NCI-H2196 (cell line): ENCODE measurements around the gene HS6ST2.

Experiments used
- DNase-seq: peaks from one replicate; lab custom pipeline; 2025; ENCODE audit not compliant: unreplicated experiment; lab: John Stamatoyannopoulos, UW

HS6ST2 gene

DNA sequence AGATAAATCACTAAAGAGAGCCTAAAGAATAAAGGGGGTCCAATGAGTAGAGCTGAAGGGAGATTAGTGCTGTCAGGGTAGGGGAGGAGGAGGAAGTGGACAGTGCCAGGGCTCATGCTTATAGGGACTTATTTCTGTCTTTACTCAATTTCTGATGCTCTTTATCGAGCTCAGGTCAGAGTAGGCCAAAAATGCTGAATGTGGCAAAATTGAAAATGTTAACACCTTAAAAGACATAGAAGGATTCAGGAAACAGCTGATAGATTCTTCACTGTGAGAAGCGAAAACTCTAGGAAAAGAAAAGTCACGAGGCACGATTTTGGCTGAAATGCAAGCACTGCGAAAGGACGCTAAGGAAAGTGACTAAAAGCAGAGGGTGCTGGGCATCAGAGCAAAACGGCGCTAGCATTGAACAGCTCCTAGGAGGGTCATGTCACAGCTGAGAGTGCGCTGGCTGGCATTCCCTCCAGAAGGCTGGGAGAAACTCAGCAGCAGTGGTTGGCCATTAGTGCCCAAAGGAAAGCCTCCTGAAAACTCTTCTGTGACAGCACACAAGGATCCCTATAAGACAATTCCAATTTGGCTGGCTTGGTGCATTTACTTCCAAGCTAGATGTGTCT, 150.9 kb downstream of the HS6ST2 start:
- no peak for DNase-seq

DNA sequence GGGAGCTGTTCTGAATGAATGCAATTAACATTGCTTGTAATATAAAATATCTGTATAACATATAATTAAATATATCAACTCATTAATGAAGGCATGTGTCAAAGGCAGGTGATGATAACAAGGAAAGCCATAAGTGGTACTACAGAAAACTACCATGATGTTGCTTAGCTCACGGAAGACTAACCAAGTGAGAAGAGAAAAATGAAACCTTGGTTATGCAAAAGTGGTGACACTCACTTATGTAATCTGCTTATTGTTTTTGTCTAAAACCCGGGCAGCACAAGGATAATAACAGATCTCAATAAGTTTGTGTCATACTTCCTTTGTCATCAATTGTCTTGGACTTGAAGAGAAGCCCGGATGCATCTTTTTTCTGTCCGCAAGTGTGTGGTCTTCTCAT, 156.4 kb downstream of the HS6ST2 start:
- DNase-seq, result no peak

DNA sequence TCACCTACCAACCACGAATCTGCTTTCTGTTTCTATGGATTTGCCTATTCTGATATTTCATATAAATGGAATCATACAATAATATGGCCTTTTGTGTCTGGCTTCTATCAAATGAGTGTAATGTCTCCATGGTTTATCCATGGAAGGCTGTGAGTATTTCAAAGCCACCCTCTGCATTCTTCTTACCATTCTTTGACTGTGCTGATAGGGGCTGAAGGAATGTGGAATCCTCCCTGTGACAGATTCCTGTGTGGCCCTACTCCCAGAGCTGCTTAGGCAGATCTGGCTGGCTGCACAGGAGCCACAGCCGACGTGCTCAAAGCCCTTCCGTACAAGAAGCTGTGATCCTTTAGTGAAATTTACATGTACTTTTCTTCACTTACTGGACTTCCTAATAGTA, 163.2 kb downstream of the HS6ST2 start:
- DNase-seq, result no peak

DNA sequence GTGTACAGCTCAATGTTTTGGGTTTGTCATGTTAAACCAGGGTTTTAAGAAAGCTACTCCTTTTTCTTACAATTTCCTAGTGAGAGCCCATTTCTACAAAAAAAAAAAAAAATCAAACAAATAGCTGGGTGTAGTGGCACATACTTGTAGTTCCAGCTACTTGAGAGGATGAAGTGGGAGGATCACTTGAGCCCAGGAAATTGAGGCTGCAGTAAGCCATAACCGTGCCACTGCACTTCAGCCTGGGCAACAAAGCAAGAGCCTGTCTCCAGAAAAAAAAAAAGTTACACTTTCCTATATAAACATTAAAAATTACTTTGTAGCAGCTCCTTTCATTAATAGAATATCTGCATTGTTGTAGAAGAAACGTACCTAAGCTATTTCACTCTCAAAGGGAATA, 166.7 kb downstream of the HS6ST2 start:
- no peak for DNase-seq

DNA sequence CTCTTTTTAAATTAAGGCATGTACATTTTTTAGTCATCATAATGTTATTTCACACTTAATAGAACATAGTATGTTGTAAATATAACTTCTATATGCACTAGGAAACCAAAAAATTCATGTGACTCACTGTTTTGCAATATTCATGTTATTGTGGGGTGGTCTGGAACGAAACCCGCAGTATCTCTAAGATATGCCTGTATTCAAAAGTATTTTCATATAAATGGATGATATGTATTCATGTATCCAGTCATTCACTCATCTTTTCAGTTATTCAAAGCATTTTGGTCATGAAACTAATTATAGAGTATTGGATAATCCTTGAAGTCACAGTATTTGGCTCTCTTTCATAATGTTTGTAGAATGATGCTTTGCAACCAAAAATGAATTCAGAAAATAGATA, 168.1 kb downstream of the HS6ST2 start:
- no peak for DNase-seq

DNA sequence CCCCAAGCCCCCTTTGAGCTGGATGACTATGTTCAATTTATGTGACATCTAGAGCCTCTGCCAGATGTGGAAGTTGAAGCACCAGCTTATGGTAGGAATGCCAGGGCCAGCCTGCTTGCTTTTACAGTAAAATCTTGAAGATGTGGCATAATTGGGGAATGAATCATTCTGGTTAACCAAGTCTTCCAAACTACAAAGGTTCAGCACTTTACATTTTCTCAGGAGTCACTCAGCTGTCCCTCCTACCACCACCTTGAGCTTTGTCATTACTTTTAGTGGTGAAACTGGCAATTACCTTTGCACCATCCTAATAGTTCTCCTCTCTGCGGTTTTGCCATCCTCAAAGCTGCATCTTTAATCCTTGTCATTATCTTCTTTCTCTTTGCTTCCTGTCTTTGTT, 172.2 kb downstream of the HS6ST2 start:
- no peak for DNase-seq

DNA sequence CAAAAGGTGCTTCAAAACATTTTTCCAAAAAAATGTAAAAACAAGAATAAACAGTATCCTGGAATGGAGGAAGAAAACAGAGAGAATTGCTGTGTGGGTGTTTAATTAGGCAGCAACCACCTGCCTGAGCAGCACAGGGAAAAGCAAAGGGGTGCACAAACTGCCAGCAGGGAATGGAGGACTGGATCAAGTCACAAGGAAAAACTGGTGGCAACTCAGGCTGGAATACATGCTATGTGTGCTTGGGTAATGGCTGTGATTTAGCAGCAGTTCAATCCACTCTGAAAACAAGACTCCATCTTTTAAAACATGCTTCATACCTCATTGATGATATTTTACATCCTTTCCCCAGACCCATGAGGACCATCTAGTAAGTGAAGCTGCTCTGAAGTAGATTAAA, 179.5 kb downstream of the HS6ST2 start:
- DNase-seq, result no peak

DNA sequence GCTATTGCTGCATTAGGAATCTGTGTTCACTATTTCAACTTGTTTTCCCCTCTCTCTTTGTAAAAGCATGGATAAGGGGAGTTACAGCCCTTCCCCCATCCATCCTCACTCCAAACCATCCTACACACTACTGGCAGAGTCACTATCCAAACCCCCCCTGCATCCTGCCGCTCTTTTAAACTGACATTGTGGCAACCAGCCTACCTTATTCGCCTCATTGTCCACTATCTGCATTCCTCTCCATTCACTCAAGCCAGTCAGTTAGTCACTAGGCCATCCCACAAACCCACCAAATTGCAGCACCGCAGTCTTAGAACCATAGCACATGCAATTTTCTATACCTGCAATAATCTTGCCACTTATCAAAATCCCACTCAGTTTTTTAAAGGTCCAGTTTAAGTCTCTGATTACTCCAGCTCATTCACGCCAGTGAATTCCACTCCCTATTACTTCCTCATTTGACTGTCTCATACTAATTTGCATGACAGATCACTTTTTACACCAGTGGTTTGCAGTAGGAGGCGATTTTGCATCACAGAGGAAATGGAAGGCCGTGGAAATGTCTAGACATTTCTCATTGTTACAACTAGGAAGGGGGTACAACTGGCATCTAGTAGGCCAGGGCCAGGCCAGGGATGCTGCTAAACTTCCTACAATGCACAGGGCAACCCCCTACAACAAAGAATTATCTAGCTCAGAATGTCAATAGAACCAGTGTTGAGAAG, 181.8 kb downstream of the HS6ST2 start:
- no peak for DNase-seq

DNA sequence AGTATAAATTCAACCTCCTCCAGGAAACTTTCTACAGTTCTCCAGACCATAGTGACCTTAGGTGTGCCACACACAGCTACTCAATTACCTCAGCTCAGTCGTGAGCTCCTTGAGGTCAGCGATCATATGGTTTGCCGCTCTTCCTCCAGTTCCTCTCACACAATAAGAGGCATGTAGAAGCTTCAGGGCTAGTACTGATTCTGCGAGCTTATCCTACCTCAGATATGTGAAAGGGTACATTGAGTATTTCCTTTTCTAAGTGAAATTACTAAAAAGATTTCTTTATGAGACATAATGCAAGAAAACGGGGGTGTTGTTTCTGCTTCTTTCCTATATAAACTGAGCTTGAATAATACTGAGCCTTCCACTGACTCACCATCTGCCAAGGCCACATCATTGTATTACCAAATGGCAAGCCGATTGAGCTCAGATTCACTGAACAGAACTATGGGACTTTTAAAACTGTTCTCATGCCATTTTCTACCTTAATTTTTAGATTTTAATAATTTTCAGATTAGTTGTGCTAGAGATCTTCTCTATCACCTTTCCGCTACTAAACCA, 183.1 kb downstream of the HS6ST2 start:
- no peak for DNase-seq

DNA sequence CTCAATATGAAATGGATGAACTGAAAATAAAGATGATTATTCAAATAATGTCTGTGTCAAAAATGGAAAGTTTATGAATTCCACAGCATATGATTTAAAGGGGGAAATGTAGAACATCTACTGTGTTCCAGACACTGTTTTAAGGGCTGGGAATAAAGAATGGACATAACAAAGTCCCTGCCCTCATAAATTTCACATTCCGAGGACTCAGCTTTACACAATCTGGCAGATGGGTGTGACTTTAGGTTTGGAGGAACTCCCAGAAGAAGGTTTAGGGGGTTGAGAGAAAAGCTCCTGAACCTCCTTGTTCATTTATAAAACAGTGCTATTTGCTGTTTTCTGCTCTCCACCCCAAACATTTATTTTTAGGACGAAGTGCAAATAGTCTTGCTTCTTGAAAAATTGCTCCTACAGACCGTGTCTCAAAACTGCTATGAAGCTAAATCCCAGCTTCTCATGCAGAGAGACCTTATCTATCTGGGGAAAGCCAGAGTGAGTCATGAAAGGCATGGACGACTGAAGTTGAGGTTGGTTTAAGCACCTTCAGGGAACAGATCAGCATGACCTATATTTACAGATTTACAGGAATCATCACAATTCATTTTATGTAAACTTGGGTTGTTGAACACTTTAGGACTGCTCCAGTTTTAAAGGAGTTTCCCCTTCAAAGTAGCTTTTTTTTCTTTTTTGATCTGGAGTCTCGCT, 184.3 kb downstream of the HS6ST2 start:
- DNase-seq, result no peak

DNA sequence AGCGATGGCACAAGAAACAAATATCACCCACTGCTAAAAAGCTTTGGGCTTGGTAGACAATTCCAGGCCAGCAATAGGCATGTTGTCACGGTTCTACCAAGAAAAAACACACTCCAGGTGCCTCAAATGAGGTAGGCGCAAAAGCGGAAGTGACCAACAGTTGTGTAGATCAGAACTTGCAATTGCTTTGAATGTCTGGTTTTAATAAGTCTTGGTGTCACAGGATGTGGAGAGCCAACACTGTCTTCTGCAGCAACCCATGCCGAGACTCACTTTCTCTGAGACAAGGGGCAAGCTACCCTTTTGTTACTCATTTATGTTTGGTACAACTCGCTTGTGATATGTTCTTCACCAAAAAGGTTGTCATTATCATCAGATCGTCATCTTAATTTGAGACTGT, 188.8 kb downstream of the HS6ST2 start:
- no peak for DNase-seq

DNA sequence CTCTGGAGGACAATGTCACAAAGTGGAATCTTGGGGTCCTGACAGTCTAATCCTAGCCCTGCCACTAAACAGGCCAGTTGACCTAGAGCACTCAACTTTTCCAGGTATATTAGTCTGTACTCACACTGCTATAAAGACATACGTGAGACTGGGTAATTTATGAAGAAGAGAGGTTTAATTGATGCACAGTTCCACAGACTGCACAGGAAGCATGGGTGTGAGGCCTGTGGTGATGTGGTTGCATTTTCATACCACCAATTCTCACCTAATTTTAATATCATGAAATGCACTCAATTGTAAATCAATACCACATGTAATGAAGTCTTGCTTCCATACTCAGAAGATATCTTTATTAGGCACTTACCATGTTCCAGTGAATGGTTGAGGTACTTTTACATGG, 192.0 kb downstream of the HS6ST2 start:
- no peak for DNase-seq

DNA sequence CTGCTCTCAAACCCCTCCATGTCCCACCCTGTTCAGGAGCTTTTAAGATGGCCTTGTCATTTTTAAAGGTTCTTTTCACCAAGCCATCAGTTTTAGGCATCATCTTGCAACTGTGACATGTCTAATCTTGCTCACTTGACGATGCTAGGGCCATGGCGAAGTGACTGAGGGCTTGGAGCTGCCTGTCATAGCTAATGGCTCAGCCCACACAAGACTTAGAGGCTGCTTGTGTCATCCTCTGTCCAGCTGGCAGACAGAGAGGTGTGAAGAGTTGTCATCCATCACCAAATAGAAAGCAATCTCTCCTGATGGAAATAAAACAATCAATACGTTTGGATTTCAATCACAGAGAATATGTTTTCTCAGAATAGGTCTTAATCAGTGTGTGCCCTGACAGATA, 194.9 kb downstream of the HS6ST2 start:
- no peak for DNase-seq

DNA sequence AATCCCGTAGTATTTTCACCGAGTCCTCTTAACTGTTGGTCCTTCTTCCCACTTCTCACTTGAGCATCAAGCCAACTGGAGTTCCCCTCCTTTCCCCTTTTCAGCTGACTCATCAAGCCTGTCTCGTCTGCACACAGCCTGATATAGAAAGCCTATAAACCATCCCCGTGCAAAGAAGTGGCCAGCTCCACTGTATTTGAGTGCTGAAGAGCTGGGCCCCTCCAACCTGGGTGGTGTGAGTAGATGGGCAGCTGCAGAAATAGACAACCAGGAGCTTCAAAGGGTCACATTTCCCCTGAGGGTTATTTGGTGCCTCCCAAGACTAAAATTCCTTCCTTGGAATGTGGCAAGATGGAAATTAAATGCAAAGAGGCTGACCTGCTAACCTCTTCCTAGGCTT, 199.7 kb downstream of the HS6ST2 start:
- DNase-seq, result no peak

DNA sequence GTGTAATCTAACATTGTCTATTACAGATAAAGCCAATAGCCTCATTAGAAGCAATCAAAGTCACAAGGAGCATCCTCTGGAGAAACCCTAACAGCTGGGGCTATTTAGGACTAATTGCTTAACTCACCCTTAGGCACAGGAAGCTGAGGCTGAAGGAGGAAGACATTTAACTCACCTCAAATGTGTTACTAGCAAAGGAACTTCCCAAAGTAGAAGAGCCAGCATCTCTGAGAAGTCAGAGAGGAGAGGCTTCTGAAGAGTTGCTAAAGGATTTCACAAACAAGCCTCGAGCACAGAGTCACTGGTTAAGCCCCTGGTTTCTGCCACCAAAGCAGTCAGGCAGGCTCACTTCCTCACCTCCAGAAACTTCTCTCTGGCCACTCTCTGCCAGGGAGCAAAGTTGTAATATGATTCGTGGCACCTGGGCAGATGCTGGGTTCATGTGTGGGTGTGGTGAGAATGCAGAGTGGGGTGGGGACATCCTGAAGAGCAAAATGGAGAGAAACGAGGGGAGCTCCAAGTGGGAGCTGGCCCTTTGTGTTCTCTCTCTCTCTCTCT, 201.3 kb downstream of the HS6ST2 start:
- no peak for DNase-seq

DNA sequence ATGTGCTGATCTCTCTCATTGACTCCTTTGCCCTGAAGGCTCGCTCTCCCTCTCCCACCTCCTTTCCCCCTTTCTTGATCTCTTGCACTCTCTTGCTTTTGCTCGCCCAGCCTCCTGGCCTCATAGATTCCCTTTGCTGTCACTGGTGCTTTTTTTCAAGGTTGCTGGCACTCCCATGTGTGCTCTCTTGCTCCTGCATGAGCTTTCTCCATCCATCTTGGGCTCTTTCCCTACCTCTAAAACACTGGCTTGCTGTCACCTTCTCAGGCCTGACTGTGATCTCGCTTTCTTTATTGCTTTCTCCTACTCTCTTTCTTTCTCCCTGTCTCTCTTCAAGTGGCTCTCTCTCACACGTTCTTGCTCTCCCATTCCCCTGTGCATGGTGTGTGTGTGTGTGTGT, 202.0 kb downstream of the HS6ST2 start:
- no peak for DNase-seq

DNA sequence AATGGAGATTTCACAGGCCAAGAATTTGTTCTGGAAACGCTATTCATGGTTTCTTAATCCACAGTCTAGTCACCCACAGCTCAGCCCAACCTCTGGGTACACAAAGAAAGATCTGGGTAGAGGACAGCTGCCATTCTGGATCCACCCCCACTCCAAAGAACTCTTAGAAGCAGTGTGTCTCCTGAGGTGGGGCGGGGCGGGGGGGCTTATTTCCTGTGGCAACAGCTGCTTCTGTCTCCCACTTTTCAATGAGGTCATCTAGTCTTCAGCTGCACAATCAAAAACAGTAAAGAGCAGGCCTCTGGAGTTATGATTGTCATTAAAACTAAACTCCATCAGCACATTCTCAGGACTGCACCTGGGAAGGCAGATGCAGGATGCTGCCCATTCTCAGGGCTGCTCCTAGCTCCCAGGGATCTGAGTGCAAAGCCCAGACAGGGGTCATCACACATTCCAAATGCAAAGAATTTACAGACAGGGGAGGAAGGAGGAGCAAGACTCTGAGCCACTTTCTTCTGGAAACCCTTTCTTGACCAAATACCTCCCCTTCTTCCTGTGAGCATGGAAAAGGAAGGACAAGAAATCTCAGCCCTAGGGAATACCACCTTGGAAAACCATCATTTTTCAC, 207.3 kb downstream of the HS6ST2 start:
- no peak for DNase-seq

DNA sequence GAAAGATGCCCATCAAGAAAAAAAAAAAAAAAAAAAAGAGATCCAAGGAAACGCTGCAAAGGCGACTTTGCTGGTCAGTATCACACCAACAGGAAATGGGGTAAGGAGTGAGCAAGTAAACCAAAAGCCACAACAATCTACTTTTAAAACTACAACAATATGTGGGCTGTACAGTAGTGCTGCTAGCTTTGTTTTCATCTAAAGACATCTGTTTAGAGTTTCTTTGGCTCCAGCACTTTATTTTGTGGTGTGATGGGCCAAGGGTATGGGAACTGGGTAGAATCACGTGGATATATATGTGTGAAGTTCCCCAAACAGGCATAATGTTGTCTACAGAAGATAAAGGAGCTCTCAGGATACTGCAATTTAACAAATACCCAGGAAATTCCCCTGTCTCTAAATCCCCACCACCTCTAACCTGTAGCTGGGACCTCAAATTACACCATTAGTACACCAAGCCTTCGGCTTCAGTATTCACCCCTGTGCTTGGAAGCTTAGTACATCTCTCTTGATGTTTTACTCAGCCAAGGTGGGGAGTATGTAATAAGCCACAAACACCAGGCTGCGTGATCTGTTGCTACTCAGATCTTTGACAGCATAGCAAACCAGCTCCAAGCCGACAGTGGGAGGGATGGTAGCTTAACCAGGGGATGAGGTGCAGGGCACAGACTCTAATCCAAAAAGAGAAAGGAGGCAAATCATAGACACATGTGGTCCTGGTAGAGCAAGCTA, 207.9 kb downstream of the HS6ST2 start:
- no peak for DNase-seq

DNA sequence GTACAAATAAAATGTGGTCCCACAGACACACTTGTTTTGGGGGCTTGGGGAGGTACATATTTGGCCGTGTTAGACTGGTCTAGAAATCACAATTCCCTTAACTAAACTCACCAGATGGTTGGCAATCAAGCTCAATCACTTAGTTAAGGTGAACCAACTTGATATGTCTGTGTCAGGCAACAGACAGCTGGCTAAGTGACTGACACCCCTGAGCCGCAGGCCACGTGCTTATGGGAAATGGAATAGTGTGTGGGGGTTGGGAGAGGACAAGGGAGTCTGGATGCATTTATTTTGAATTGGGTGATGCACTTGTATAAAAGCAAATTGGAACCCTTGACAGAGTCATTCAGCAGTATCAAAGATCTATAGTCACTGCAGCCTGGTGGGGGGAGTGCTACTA, 209.0 kb downstream of the HS6ST2 start:
- DNase-seq, result no peak

DNA sequence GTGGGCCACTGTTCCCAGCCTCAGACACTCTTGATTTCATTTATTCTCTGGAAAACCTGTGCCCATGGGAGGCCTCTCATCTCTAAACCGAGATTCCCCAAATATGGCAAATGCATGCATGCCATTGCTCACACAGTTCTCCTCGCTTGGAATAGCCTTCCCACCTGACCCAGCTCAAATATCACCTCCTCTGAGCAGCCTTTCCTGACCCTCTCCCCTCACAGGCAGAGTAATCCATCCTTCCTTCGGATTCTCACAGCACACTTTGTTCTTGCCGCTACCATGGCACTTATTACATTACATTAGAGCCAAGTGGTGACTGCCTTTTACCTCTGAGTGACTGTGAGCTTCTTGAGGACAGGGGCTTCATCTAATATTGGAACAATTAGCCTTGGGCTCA, 209.5 kb downstream of the HS6ST2 start:
- no peak for DNase-seq

DNA sequence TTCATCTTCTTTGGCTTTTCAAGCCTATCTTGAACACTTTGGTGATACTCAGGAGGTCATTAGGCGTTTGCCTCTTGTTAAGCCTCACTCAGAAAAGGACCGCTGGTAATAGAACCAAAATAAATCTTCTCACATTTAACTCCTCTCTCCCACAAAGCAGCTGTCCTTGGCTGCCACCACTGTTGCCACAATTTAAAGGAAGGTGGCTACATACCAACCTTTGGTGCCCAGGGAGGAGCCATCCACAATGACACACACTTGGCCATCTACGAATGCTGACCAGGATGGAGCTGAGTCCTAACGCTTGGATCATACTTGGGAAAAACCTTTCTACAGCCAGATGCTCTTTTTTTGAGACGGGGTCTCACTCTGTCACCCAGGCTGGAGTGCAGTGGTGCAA, 210.2 kb downstream of the HS6ST2 start:
- DNase-seq, result no peak
